HG02610 (cell line): ENCODE measurements around the gene PDCD7.
"Not testable (repeated sequence)": the region's sequence is repeated elsewhere in the genome, so short reads cannot be mapped to it uniquely, and the experiment has no call there.

ENCODE experiments used
- ATAC-seq: cut with Tn5 transposase; IDR thresholded peaks from one replicate; pipeline ENCODE4 v1.9.1; 2021; ENCODE audit warnings: mild to moderate bottlenecking, moderate library complexity; ENCODE audit not compliant: unreplicated experiment

The PDCD7 gene

GRCh38 chr15:65076486-65077290 is 56.9 kb downstream of the PDCD7 start, which contains the start of gene KBTBD13:
Gene KBTBD13, plus strand, starts transcription at chr15:65076746. Its CDS starts 70 bp downstream, at chr15:65076816.
- no peak for ATAC-seq

- not testable (repeated sequence) for ATAC-seq
These were observed 57.8 kb downstream of the PDCD7 start for GRCh38 chr15:65075607-65076395.

- ATAC-seq = not testable (repeated sequence)
These were observed 58.7 kb downstream of the PDCD7 start for GRCh38 chr15:65074946-65075345.

GRCh38 chr15:65072617-65073016 is 61.0 kb downstream of the PDCD7 start:
- no peak for ATAC-seq

- no peak for ATAC-seq
These were observed 61.6 kb downstream of the PDCD7 start for GRCh38 chr15:65072027-65072426.

GRCh38 chr15:65071381-65071811 is 62.2 kb downstream of the PDCD7 start:
- ATAC-seq = no peak

GRCh38 chr15:65069779-65070546 is 63.6 kb downstream of the PDCD7 start:
- ATAC-seq = no peak

- no peak for ATAC-seq
These were observed 64.4 kb downstream of the PDCD7 start for GRCh38 chr15:65069179-65069578.

GRCh38 chr15:65068403-65068788 is 65.2 kb downstream of the PDCD7 start:
- ATAC-seq = no peak

GRCh38 chr15:65067645-65068402 is 65.8 kb downstream of the PDCD7 start, which contains the start of gene RASL12:
Gene RASL12, minus strand, starts transcription at chr15:65067991. Its CDS starts 156 bp downstream, at chr15:65067835.
- no peak for ATAC-seq
